GM19193 (cell line): ENCODE data around the gene KLF6.

Experiments
- POLR2A ChIP-seq: IDR thresholded peaks from 4 replicates; pipeline ENCODE4 v1.6.1; 2011; ENCODE audit not compliant: insufficient read depth, insufficient read length; ENCODE audit errors: extremely low read depth

KLF6 gene

GRCh38 chr10:3784510-3785250 is at the start of gene KLF6:
TSS of gene KLF6 (minus strand) at chr10:3785209. CDS start at chr10:3785014, 195 bp downstream.
- TF ChIP-seq POLR2A, result no peak

DNA sequence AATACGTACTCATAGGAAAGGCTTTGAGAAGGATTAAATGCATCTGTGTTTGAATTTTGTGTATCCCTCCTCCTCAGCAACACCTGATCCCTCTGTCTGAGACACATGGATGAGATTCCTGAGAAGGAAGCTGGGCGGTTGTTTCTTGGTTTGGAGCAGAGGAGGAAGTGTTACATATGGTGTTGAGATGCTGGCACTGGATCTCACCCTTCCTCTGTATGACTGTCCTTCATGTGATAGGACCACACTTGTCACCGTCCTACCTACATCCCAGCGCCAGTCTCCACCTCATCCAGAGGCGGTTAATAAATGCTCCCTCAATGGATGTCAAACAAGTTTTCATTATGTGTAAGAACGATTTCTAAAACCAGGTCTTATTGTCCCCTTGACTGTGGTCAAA is 49.4 kb upstream of the KLF6 start:
- TF ChIP-seq POLR2A, result no peak

- TF ChIP-seq POLR2A, result no peak
These were observed 48.0 kb upstream of the KLF6 start for GRCh38 chr10:3833046-3833445.

GRCh38 chr10:3832022-3832786 is 47.2 kb upstream of the KLF6 start:
- no peak for TF ChIP-seq POLR2A

DNA sequence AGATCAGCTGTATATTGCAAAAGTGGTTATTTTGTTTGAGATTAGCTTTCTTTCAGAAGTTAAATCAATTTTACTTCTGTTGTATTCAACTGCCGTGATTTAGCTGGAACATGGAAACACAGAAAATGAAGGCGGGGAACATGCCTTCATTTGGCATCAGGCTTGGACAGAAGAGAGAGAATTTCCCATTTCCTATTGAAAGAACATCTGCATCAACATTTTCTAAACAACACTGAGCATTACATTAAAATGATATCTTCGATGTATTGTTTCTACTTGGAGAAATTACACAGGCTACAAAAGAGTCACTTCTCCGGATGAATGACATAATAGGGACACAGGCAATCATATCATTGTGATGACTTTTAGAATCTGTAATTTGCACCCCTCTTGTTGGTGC is 46.6 kb upstream of the KLF6 start:
- no peak for TF ChIP-seq POLR2A

- no peak for TF ChIP-seq POLR2A
These were observed 45.9 kb upstream of the KLF6 start for GRCh38 chr10:3830946-3831345.

- no peak for TF ChIP-seq POLR2A
These were observed 44.4 kb upstream of the KLF6 start for GRCh38 chr10:3829156-3830050.

DNA sequence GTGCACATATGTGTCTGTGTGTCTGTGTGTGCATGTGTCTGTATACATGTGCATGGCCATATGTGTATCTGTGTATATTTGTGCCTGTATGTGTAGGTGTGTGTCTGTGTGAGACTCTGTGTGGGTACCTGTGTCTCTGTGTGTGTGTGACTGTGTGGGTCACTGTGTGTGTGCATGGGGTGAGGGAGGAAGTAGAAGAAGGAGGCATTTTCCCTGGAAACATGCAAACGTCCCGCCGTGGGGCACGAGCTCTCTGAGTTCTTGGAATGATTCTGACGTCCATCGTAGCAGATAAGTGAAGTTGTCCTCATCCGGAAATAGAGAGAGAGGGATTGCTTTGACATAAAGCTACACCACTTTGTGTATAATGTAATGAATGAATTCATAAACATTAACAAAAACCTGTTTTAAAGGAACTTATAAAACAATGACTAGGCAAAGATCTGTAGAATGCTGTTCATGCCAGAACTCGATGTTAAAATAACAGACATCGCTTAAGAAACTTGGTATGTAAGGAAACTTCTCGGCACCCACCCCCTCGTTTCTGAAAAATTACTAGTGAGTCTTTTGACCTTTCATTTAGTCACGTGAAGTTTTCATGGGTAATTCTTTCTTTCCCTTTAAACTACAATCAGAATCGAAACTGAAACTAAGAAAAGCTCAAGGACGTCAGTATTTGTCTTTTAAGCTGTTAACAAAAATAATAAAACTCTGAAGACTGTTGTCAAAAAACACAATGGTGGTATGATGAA is 43.6 kb upstream of the KLF6 start:
- TF ChIP-seq POLR2A, result no peak

GRCh38 chr10:3827768-3828403 is 42.9 kb upstream of the KLF6 start:
- TF ChIP-seq POLR2A, result no peak

DNA sequence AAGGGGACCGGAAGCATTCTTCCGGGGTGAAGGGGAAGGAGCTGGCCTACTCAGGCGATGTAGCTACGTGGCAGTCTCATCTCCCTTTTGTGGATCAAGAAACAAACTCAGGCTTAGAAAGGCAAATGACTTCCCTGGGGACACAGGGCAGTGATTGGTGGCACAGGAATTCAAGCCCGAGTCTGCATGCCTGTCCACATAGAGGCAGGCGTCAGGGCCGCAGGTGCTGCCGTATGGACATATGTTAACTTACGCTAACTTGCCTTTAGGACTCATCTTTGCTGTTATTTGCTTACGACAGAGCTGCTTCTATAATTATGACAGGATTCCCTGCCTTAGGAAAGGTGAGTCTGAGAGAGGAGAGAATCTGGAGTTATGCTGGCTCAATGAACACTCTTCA is 42.3 kb upstream of the KLF6 start:
- TF ChIP-seq POLR2A, result no peak

DNA sequence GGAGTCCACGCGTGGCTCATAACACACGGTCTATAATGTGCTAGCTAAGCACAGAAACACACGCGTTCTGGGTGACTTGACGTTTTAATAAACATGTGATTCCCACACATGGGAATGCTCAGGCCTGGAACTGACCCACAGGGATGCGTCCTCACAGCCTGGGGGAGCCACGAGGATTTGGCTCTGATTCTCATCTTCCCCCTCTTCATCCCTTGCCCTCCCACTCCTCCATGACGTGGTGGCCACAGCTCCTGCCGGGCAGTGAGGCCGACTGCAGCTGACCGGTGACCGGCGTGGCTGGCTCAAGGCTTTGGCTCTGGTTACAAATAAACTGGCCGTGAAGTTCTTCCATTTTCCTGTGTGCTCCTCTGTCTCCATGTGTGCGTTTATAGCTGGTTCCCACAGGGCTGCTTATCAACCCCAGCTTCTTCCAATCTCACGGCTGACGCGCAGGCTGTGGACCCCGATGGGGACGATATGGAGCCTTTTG is 40.9 kb upstream of the KLF6 start:
- no peak for TF ChIP-seq POLR2A

GRCh38 chr10:3825244-3825643 is 40.2 kb upstream of the KLF6 start:
- no peak for TF ChIP-seq POLR2A

GRCh38 chr10:3822541-3823330 is 37.7 kb upstream of the KLF6 start:
- no peak for TF ChIP-seq POLR2A
